ENCODE measurements around the gene ZNF276. TPM values are rescaled to one million over a fixed set of nuclear protein-coding genes. Genes with fewer than 3 reads are reported as not detected.
A peak's percentile ranks its signal among the peaks of the same experiment; 100 is the strongest.

ZNF276 gene
- polyA plus RNA-seq, 3 donors, result 2.2 to 54.5 (median 3.2) TPM

GRCh38 chr16:89722392-89723278 is 1.3 kb downstream of the ZNF276 start:
- Histone ChIP-seq H3K4me1 (ENCODE audit: control insufficient read depth in 1 of 2, insufficient read depth in 2 of 2, low read length in 2 of 2) (peaks cover 45 to 53% of the 10 kb centered on the region in 2 donors), H3K4me2 (replicated peaks; ENCODE audit: extremely low read depth, low read length, poor library complexity, severe bottlenecking) (peak overlapping the region; percentile 99), H3K9me3 (replicated peaks in 1 of 2; ENCODE audit: control insufficient read depth in 1 of 2, insufficient read depth in 1 of 2, low read length in 2 of 2) (no peaks in the 10 kb centered on the region), H3K79me2 (ENCODE audit: insufficient read depth, low read length) (peaks cover 68% of the 10 kb centered on the region), H3K4me3 (replicated peaks in 1 of 3; ENCODE audit: low read depth in 2 of 3, low read length in 3 of 3) (peak overlapping the region; percentile 51 to 97 (median 64)), H4K20me1 (ENCODE audit: insufficient read depth, low read length) (peaks cover 59% of the 10 kb centered on the region), H3K9ac (ENCODE audit: insufficient read depth, low read length, poor library complexity, severe bottlenecking) (peak overlapping the region; percentile 92), H2AFZ (ENCODE audit: insufficient read depth, low read depth, low read length, poor library complexity, severe bottlenecking) (peak overlapping the region; percentile 77), H3K36me3 (replicated peaks in 1 of 2; ENCODE audit: control insufficient read depth in 1 of 2, insufficient read depth in 2 of 2, low read length in 2 of 2) (peaks cover 27 to 46% of the 10 kb centered on the region in 2 donors), H3K27ac (ENCODE audit: low read depth in 1 of 2, low read length in 2 of 2) (peak overlapping the region; percentile 56 to 92), H3K27me3 (ENCODE audit: control insufficient read depth in 2 of 2, insufficient read depth in 2 of 2, low read length in 2 of 2) (no peaks in the 10 kb centered on the region)
- Mint-ChIP-seq H3K4me3 (peak overlapping the region; percentile 91 to 94), H3K27me3 (ENCODE audit: low read depth in 3 of 3) (no peaks in the 10 kb centered on the region), H3K9me3 (no peaks in the 10 kb centered on the region), H3K4me1 (peaks cover 48% of the 10 kb centered on the region), H3K27ac (peak overlapping the region; percentile 86 to 96 (median 92)), H3K36me3 (peaks cover 23 to 51% of the 10 kb centered on the region in 2 donors)
- WGBS (ENCODE audit: insufficient coverage), result 7% methylated on average over 56 of the region's 56 CpGs
- intact Hi-C loops (cut with micrococcal nuclease), result loop anchor here (5.0 kb wide), 2 partner anchors 40 to 160 kb away; partner anchors contain the start of gene RPL13 (in 1 of the 2)
- peak; percentile 37 to 58 (median 51) for DNase-seq
- no peak for TF ChIP-seq CTCF (IDR thresholded peaks at IDR 0.05)

- peak overlapping the region in 2 of 3 experiments; percentile 64 to 97 for H3K4me3 ChIP-seq (replicated peaks in 1 of 3; ENCODE audit: low read depth in 2 of 3, low read length in 3 of 3)
- peaks cover 68% of the 10 kb centered on the region for H4K20me1 ChIP-seq (ENCODE audit: insufficient read depth, low read length)
- H2AFZ ChIP-seq (ENCODE audit: insufficient read depth, low read depth, low read length, poor library complexity, severe bottlenecking), result no peak overlapping the region
- H3K27me3 ChIP-seq (ENCODE audit: control insufficient read depth in 2 of 2, insufficient read depth in 2 of 2, low read length in 2 of 2), result no peaks in the 10 kb centered on the region
- intact Hi-C loops (cut with micrococcal nuclease), result loop anchor here (5.0 kb wide), 2 partner anchors 39 to 161 kb away; partner anchors contain the start of gene RPL13 (in 1 of the 2)
- 89% methylated on average over 25 of the region's 30 CpGs for WGBS (ENCODE audit: insufficient coverage)
- Mint-ChIP-seq H3K27ac (peak overlapping the region; percentile 86 to 96 (median 92)), H3K36me3 (peaks cover 24 to 52% of the 10 kb centered on the region in 2 donors), H3K4me1 (peaks cover 41% of the 10 kb centered on the region), H3K9me3 (no peaks in the 10 kb centered on the region), H3K27me3 (ENCODE audit: low read depth in 3 of 3) (no peaks in the 10 kb centered on the region), H3K4me3 (peak overlapping the region; percentile 91 to 94)
- peaks cover 31 to 53% of the 10 kb centered on the region in 2 donors for H3K36me3 ChIP-seq (replicated peaks in 1 of 2; ENCODE audit: control insufficient read depth in 1 of 2, insufficient read depth in 2 of 2, low read length in 2 of 2)
- DNase-seq, result no peak
- H3K4me1 ChIP-seq (ENCODE audit: control insufficient read depth in 1 of 2, insufficient read depth in 2 of 2, low read length in 2 of 2), result peaks cover 36 to 43% of the 10 kb centered on the region in 2 donors
- H3K79me2 ChIP-seq (ENCODE audit: insufficient read depth, low read length), result peaks cover 74% of the 10 kb centered on the region
- TF ChIP-seq CTCF (IDR thresholded peaks at IDR 0.05), result no peak
- H3K9me3 ChIP-seq (replicated peaks in 1 of 2; ENCODE audit: control insufficient read depth in 1 of 2, insufficient read depth in 1 of 2, low read length in 2 of 2), result no peaks in the 10 kb centered on the region
- peak overlapping the region; percentile 56 to 92 for H3K27ac ChIP-seq (ENCODE audit: low read depth in 1 of 2, low read length in 2 of 2)
- H3K9ac ChIP-seq (ENCODE audit: insufficient read depth, low read length, poor library complexity, severe bottlenecking), result peak overlapping the region; percentile 92
- H3K4me2 ChIP-seq (replicated peaks; ENCODE audit: extremely low read depth, low read length, poor library complexity, severe bottlenecking), result peak overlapping the region; percentile 99
Measured at GRCh38 chr16:89723279-89724250, 2.2 kb downstream of the ZNF276 start.

Data from CD14-positive monocyte (primary cell).